AG10803 (cell line): ENCODE results near the gene CHST5.
"Not testable (repeated sequence)": the region's sequence is repeated elsewhere in the genome, so short reads cannot be mapped to it uniquely, and the experiment has no call there.

Experiments used
- DNase-seq: peaks from one replicate; pipeline ENCODE4 v3.0.0; 2010; ENCODE audit warnings: low read depth
- H3K4me3 ChIP-seq: 2 replicates; pipeline ENCODE4 v1.5.1; 2011; ENCODE audit warnings: mild to moderate bottlenecking, low read length, control low read depth
- TF ChIP-seq, protein P1 (sequence below): conservative IDR thresholded peaks from 2 replicates; pipeline ENCODE4 v1.5.1; 2011; ENCODE audit warnings: mild to moderate bottlenecking, low read length, control low read depth, inconsistent platforms

The CHST5 gene

DNA sequence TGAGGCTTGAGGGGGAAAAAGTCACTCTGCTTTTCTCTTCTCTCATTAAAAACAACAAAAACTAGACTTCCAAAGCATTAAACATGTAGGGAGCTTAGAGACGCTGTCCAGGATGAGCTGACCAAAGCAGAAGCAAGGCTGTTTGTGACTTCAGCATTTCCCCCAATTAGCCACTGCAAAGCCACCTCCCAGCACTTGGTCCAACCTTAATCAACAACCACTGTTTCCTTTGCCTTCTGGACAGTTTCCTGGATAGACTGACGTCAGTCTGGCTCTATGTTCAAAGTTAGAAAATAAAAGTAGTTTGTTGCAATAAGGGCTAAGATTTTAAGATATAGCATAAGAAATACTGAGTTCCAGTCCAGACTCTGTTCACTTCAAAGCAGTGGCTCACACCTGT lies 17.0 kb upstream of the CHST5 start:
- no peak overlapping the region for H3K4me3 ChIP-seq
- no peak for DNase-seq
- TF ChIP-seq, protein P1, sequence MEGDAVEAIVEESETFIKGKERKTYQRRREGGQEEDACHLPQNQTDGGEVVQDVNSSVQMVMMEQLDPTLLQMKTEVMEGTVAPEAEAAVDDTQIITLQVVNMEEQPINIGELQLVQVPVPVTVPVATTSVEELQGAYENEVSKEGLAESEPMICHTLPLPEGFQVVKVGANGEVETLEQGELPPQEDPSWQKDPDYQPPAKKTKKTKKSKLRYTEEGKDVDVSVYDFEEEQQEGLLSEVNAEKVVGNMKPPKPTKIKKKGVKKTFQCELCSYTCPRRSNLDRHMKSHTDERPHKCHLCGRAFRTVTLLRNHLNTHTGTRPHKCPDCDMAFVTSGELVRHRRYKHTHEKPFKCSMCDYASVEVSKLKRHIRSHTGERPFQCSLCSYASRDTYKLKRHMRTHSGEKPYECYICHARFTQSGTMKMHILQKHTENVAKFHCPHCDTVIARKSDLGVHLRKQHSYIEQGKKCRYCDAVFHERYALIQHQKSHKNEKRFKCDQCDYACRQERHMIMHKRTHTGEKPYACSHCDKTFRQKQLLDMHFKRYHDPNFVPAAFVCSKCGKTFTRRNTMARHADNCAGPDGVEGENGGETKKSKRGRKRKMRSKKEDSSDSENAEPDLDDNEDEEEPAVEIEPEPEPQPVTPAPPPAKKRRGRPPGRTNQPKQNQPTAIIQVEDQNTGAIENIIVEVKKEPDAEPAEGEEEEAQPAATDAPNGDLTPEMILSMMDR = no peak

DNA sequence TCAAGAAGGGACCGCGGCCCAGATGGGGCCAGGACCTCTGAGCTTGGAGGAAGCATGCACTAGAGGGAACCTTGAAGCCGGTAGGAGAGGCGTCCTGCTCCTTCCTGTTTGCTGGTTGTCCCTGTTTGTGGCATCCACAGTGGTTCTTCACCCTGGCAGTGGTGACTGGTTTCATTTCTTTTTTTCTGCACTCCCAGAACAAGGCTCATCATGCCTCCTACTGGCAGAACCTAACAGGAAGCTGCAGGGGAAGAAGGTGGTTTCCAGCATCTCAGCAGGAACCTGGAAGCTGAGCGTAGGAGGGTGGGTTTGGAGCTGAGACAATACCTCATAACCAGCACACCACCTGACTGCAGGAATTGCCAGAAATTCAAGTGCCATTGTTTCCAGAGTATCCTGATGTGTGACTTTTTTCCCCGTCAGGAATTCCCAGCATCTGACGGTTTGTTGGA lies 14.3 kb upstream of the CHST5 start:
- DNase-seq = no peak
- TF ChIP-seq, protein P1 = peak; percentile 29
- no peak overlapping the region for H3K4me3 ChIP-seq

DNA sequence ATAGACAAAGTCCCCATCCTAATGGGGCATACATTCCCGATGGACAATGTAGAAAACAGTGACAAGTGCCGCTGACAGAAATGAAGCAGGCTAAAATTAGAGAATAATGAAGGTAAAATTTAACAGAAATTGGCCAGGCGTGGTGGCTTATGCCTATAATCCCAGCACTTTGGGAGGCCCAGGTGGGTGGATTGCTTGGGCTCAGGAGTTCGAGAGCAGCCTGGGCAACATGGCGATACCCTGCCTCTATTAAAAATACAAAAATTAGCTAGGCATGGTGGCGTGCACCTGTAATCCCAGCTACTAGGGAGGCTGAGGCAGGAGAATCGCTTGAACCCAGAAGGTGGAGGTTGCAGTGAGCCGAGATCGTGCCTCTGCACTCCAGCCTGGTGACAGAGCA lies 12.5 kb upstream of the CHST5 start:
- not testable (repeated sequence) for DNase-seq, H3K4me3 ChIP-seq

DNA sequence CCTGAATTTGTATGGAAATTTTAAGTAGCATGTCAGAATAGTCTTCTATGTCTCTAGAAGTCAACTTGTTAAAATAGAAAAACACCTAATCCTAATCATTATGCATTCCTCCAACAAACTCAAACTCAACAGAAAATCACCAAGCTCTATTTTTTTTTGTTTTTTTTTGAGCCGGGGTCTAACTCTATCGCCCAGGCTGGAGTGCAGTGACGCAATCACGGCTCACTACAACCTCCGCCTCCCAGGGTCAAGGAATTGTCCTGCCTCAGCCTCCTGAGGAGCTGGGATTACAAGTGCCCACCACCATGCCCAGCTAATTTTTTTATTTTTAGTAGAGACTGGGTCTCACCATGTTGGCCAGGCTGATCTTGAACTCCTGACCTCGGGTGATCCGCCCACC lies 10.4 kb upstream of the CHST5 start:
- DNase-seq = no peak
- TF ChIP-seq, protein P1 = no peak
- no peak overlapping the region for H3K4me3 ChIP-seq

DNA sequence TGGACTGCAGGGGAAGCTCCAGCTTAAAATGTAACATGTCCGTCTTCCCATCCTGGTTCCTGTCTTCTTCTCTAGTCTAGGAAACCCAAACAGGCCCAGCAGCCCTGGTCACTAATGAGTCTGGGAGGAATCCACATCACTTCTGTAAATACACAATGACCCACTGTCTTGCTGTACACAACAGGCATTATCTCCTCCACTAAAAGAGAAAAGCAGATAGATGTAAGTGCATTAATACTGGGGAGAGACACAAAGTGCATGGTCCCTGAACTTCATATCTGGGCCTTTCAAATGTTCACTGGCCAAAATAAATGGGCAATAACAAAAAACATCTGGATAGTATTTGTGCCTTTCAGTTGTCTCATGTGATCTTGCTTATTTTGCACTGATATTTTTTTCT lies 10.0 kb upstream of the CHST5 start:
- not testable (repeated sequence) for DNase-seq, H3K4me3 ChIP-seq

DNA sequence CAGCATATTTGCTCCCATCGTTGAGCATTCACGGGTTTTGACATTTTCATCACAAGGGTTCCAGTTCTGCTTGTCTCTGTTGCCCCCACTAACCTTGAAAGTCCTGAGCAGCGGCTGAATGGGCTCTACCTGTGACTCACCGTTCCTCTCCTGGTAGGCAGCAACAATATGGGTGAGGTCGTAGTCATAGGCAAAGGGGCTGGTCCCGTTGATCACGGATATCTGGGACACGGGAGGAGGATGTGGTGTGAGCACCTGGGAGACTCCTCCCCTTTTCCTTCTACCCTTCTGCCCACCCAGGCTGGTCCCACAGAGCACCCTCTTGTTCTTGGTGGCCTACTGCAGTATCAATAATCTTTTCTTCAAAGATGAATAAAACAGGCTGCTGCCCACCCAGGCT lies 6.6 kb upstream of the CHST5 start:
- not testable (repeated sequence) for H3K4me3 ChIP-seq, DNase-seq

DNA sequence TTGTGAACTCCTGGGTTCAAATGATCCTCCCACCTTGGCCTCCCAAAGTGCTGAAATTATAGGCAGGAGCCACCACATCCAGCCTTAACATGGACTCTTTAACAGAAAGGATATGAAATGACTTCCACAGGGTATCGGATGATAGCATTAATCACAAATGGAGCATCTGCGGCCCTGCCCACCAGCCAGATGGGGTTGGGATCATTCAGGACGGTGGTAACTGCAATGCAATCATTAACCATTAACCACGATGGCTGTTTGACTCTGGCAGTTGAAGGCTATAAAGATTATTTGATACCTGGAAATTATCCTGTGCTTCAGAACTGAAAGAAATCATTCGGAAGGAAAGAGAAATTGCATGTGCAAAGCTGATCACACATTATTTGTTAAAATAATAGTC lies 5.3 kb upstream of the CHST5 start:
- TF ChIP-seq, protein P1 = no peak
- no peak overlapping the region for H3K4me3 ChIP-seq
- no peak for DNase-seq

DNA sequence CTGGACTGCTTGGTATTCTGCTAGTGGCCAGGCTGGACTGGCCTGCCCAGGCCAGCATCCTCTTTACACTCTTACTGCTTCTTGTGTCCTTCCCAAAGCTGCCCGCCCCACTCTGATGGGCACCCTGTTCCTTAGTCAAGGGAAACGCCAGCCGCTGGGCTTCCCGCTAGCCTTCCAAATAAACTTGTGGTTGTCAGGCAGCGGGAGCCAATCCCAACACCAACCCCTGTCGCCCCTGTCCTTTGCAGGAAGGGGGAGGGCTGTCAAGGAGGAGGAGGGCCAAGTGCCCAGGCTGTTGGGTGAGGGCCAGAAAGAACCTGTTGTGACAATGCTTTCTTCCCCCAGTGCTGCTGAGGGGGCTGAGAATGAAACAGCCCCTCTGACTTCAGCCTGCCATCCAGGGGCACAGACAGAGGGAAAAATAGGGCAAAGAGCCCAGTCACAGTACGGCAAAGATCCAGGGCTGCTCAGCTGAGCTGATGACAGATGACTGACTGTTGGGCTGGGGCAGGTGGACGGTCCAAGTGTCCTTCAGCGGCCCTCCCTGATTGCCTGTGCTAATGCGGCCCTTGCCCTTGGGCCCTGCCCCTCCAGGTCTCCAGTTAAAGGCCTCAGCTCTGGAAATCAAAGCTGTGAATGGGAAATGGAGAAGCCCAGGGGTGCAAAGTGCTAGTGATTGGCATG lies 3.1 kb upstream of the CHST5 start:
- not testable (repeated sequence) for DNase-seq, H3K4me3 ChIP-seq

DNA sequence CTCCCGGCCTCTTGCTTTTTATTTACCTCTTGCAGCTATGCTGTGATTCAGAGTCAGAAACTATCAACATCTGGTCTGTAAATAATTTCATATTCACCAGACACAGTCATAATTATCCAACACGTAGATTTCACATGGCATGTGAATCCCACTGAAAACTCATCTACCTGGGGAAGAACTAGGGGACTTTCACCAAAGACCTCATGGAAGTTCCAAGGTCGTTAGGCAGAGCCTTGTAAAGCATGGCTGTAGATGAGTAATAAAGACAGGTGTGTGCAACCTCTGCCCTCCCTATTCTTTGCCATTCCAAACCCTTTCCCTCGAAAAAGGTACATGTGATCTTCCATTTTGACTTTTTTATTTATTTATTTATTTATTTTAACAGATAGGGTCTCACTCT lies 1.9 kb upstream of the CHST5 start:
- DNase-seq = no peak
- no peak overlapping the region for H3K4me3 ChIP-seq
- TF ChIP-seq, protein P1 = no peak
